CD4-positive, alpha-beta T cell treated with Interleukin-2 at 100 ng/mL for 4 hours (primary cell): ENCODE results near the gene IQGAP3.

Experiments
- DNase-seq: peaks from one replicate; pipeline ENCODE4 v3.0.0-alpha.2; 2020; ENCODE audit warnings: low spot score

The IQGAP3 gene

GRCh38 chr1:156510709-156511108 lies 61.7 kb downstream of the IQGAP3 start:
- no peak for DNase-seq

DNA sequence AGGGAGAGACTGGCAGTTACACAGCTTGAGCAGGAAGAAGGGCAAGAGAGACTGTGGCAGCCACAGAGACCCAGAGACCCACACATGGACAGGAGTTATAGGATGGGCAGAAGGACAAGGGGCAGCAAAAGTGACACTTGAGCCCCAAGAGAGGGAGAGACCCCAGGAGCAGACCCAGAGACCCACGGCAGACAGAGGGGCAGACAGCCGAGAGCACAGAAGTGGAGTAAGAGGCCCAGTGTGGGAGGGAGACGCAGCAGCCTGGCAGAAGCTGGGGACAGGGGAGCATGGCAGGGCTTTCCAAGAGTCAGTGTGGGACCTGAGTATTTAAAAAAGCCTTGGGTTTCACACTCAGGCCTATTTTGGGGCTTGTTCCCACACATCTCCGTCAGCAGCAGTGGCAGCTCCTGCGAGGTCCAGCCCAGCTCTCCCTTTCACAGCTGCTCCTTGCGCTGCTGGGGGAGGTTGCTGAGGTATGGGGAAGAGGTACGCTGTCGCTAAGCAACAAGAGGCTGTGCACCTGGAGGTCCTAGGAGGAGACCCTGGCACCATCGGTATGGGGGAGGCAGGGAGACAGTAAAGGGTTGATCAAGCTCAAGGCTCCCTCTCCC lies 62.8 kb downstream of the IQGAP3 start:
- DNase-seq, result no peak

GRCh38 chr1:156508955-156509234 lies 63.5 kb downstream of the IQGAP3 start:
- DNase-seq, result no peak

DNA sequence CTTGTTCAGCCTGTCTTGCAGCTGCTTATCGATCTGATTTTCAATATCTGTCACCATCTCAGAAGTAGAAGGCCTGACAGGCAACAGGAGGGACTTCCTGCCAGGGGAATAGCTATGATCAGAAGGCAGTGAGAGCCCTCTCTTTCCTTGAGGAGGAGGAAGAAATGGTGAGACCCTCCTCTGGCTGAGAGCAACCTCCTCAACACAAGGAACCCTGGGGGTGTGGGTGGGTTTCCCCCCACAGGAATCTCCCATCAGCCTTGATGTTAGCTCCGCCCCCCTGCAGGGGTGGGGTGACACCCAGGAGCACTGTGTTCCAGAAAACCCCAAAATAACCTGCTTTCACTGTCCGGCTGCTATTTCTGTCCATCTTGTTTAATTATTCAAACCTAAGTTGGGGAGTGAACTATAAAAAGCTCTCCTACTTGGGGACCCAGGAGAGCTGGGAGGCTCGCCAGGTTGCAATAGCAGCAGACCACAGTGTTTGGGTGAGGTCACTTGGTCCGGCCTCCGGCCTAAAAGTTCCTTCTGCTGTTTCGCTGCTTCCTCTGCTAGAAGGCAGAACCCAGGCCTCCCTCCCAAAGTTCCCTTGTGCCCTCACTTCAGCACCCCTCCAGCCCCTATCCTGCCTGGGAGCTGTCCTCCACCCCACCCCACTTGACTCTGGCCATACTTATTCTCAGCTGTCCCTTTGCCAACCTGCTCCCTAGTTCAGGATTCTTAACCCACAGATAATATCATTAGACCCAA lies 64.0 kb downstream of the IQGAP3 start:
- DNase-seq, result no peak

GRCh38 chr1:156506450-156506849 lies 65.9 kb downstream of the IQGAP3 start:
- DNase-seq, result no peak

GRCh38 chr1:156505679-156506298 lies 66.6 kb downstream of the IQGAP3 start:
- DNase-seq, result no peak

DNA sequence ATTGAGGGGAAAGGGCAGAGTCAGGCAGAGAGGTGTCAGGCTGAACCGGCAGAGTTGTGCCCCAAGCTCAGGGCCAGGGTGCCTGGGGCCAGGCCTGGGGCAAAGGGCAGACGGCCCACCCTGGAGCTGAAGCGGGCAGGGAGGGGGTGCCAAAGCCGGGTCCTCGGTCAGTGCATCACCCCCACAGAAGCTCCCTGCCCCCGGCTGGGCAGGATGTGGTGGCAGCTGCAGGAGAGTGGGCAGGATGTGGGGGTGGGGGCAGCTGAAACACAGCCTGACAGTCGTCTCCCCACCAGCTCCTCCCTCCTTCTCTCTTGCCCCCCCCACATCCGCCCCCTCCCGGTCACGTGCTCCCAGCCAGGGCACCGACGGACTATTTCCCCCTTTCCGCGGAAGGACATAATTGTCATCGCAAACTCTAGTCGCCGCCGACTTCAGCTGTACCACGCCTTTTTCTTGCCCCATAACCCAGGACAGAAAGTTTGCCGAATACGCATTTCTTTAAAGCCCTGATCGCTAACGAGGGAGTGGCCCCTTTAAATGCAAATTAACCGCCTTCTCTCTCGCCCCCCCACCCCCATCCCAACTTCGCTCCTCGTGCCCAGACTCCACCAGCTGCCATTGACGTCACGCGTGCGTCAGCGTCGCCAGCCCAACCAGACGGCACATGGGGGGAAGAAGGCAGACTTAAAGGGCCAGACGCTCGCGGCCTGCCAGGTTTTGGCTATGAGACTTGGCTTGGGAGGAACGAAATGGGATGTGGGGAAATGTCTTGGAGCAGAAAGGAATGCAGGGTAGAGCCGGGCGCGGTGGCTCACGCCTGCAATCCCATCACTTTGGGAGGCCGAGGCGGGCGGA lies 67.3 kb downstream of the IQGAP3 start:
- DNase-seq, result peak; percentile 97

GRCh38 chr1:156504438-156504813 lies 67.9 kb downstream of the IQGAP3 start:
- DNase-seq, result peak; percentile 29

DNA sequence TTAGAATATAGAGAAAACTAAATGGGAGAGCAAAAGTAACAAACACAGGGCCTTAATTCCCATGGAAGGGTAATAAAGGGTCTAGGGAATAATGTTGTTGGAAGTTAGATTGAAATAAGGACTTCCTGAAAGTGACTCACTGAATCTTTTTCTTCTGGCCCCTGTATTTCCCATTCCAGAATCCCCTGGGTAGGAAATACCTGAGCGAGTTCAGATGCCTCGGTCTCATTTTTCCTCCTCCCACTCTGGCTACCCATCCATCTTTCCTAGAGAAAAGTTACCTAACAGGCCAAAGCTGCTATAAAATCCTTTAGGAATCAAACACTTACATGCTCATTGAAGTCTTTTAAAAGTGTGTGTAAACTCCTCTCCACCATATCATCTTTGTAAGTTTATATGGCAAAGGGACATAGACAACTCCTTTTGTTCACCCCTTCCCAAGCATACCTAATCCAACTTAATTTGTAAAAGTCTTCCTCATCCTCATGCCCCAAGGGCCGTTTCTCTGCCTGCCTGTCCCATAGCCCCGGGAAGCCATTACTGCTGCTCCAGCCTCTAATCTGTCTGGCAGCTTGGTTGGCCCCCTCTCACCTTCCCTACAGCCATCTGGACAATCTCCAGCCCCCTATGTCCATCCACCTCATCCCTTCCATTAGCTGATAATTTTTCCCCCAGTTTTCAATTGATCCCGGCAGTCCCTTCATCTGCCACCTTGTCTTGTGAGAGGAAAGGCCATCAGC lies 68.5 kb downstream of the IQGAP3 start:
- no peak for DNase-seq

DNA sequence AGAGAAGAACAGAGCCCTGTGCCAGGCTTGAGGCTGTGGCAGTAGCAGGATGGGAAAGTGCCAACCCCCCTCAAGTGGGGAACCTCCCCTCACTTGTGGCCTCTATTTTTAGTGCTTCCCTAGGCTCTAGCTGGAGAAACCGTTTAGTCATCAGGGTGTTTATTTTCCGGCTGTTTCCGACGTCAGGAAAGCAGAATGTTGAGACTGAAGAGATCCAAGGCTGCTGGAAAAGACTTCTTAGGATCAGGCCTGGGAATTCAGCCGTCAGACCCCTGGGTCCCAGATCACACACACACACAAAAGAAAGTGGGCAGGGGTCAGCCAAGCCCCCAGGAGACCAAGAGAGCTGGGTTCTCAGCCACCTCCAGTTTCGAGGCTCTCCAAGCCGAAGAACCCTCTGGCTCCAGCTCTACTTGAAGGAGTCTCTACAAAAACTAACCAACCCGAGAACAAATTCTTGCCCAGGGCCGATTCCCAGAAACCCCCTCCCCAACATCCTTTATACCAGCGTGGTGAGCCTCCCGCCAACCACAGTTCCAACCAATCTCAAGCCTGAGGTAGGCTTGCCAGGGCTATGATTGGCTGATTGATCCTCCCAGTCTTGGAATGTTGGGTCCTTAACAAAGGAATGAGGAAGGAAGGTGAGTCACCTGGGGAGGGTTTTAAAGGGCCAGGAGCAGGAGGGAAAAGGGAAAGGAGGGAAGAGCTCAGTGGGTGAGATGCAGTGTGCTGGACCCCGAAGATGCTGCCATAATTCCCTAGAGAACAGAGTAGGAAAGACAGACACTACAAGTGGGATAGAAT lies 69.3 kb downstream of the IQGAP3 start:
- DNase-seq, result no peak

DNA sequence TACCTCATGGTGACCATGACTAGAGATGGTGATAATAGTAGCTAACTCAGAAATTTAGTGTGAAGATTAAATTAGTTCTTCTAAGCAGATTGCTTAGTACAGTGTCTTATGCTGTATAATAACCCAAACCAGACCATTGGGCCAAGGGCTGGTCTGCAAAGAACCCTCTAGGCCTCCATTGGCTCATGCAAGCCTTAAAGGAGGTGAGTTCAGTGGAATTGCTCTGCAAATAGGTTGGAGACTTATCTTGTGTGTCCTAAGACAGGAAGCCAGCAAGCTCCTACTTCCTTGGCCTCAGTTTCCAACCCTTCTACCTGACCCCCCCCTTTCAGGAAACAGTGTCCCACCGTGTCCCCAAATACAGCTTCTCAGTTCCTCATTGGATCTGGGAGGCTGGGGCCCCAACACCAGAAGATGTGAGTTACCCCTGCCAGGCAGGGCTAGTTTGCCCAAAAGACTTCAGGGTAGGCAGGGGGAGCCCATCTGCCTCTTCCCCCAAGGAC lies 69.9 kb downstream of the IQGAP3 start:
- DNase-seq, result no peak

- DNase-seq, result peak; percentile 93
Measured at GRCh38 chr1:156500793-156501506, 71.4 kb downstream of the IQGAP3 start.

DNA sequence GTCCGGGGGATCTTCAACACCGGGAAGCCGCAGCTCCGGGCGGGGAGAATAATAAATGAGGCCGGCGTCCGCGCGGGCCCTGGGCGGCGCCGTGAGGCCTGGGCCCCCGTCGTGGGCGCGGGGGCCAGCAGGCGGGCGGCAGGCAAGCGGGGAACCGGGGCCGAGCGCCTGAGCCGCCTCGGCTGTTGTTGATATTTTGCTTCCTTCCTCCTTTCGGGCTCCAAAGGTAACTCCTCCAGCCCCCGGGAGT lies 71.9 kb downstream of the IQGAP3 start, which contains the start of gene MEF2D:
Gene MEF2D, minus strand, starts transcription at position 233 of the 250 bp plus-strand sequence. CDS start 17,483 bp downstream, outside the sequence.
- no peak for DNase-seq

- DNase-seq, result peak; percentile 33
Measured at GRCh38 chr1:156499842-156500542, 72.4 kb downstream of the IQGAP3 start.

GRCh38 chr1:156499194-156499841 lies 73.0 kb downstream of the IQGAP3 start:
- no peak for DNase-seq

GRCh38 chr1:156498432-156499193 lies 73.8 kb downstream of the IQGAP3 start:
- no peak for DNase-seq

DNA sequence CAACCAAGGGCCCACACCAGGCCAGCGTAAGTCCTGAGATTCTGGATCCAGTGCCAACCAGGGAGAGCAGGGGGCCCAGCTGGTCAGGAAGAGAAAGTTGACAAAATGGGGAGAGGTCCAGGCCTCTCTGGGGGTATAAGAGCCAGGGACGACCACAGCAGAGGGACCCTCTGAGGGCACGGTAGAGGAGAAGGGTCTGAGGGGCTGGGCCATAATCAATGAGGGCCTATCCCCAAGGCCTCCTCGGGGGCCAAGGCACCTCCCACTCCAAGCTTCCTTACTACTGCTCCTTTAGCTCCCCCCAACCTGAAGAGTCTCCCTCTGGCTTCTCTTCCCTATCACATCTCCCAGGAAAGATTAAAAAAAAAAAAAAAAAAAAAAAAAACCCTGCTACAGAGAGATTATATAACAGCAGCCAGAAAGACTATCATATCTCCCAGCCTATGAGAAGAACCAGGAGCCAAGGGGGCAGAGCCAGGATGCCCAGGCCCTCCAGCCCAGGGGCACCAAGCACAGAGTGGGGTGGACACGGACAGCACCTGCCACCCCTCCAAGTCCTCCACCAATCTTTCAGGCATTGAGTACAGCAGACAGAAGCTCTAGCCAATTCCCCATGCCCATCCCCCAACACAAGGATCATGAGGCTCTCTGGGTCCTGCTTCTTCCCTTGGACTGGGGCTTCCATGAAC lies 74.5 kb downstream of the IQGAP3 start:
- DNase-seq, result no peak
